Measurements from ENCODE around the gene TIMP2.
"Not testable (repeated sequence)": the region's sequence is repeated elsewhere in the genome, so short reads cannot be mapped to it uniquely, and the experiment has no call there.

TIMP2 gene

GRCh38 chr17:78925234-78925633, at the start of gene TIMP2:
Gene TIMP2 (minus strand): TSS chr17:78925387. CDS start chr17:78925088, 299 bp downstream.
- TF ChIP-seq ZNF274 (IDR thresholded peaks at IDR 0.05; ENCODE audit: low read depth, low read length): no peak
- H3K4me3 ChIP-seq (ENCODE audit: low read length): no peak within 1 kb of the TSS; the same call in 1 of the 2 replicates

- TF ChIP-seq ZNF274 (IDR thresholded peaks at IDR 0.05; ENCODE audit: low read depth, low read length): no peak
Measured at GRCh38 chr17:78973792-78974520, 48.8 kb upstream of the TIMP2 start.

GRCh38 chr17:78973196-78973595, 48.0 kb upstream of the TIMP2 start:
- H3K4me3 ChIP-seq (ENCODE audit: low read length): no peak overlapping the region
- TF ChIP-seq ZNF274 (IDR thresholded peaks at IDR 0.05; ENCODE audit: low read depth, low read length): no peak

More at GRCh38 chr17:78973792-78974520, 48.8 kb upstream of the TIMP2 start:
- no peak overlapping the region for H3K4me3 ChIP-seq (ENCODE audit: low read length)

GRCh38 chr17:78972507-78973105, 47.4 kb upstream of the TIMP2 start:
- H3K4me3 ChIP-seq (ENCODE audit: low read length): no peak overlapping the region
- TF ChIP-seq ZNF274 (IDR thresholded peaks at IDR 0.05; ENCODE audit: low read depth, low read length): no peak

- H3K4me3 ChIP-seq (ENCODE audit: low read length): no peak overlapping the region
- no peak for TF ChIP-seq ZNF274 (IDR thresholded peaks at IDR 0.05; ENCODE audit: low read depth, low read length)
Measured at GRCh38 chr17:78971756-78972506, 46.7 kb upstream of the TIMP2 start.

- no peak overlapping the region for H3K4me3 ChIP-seq (ENCODE audit: low read length)
- TF ChIP-seq ZNF274 (IDR thresholded peaks at IDR 0.05; ENCODE audit: low read depth, low read length): no peak
Measured at GRCh38 chr17:78970834-78971755, 45.9 kb upstream of the TIMP2 start.

GRCh38 chr17:78969865-78970264, 44.7 kb upstream of the TIMP2 start:
- no peak for TF ChIP-seq ZNF274 (IDR thresholded peaks at IDR 0.05; ENCODE audit: low read depth, low read length)
- no peak overlapping the region for H3K4me3 ChIP-seq (ENCODE audit: low read length)

- TF ChIP-seq ZNF274 (IDR thresholded peaks at IDR 0.05; ENCODE audit: low read depth, low read length): no peak
Measured at GRCh38 chr17:78967782-78968362, 42.7 kb upstream of the TIMP2 start.

GRCh38 chr17:78966910-78967600, 41.9 kb upstream of the TIMP2 start:
- no peak overlapping the region for H3K4me3 ChIP-seq (ENCODE audit: low read length)
- no peak for TF ChIP-seq ZNF274 (IDR thresholded peaks at IDR 0.05; ENCODE audit: low read depth, low read length)

More at GRCh38 chr17:78967782-78968362, 42.7 kb upstream of the TIMP2 start:
- H3K4me3 ChIP-seq (ENCODE audit: low read length): no peak overlapping the region

GRCh38 chr17:78966123-78966813, 41.1 kb upstream of the TIMP2 start:
- TF ChIP-seq ZNF274 (IDR thresholded peaks at IDR 0.05; ENCODE audit: low read depth, low read length): no peak
- H3K4me3 ChIP-seq (ENCODE audit: low read length): no peak overlapping the region

- TF ChIP-seq ZNF274 (IDR thresholded peaks at IDR 0.05; ENCODE audit: low read depth, low read length): no peak
- no peak overlapping the region for H3K4me3 ChIP-seq (ENCODE audit: low read length)
Measured at GRCh38 chr17:78965491-78965924, 40.3 kb upstream of the TIMP2 start.

- H3K4me3 ChIP-seq (ENCODE audit: low read length): no peak overlapping the region
- no peak for TF ChIP-seq ZNF274 (IDR thresholded peaks at IDR 0.05; ENCODE audit: low read depth, low read length)
Measured at GRCh38 chr17:78963378-78963777, 38.2 kb upstream of the TIMP2 start.

- not testable (repeated sequence) for H3K4me3 ChIP-seq (ENCODE audit: low read length)
Measured at GRCh38 chr17:78962984-78963348, 37.8 kb upstream of the TIMP2 start.

All from GM08714 (cell line).